ENCODE results near the gene RRM1.
"Not testable (repeated sequence)": the region's sequence is repeated elsewhere in the genome, so short reads cannot be mapped to it uniquely, and the experiment has no call there.

The RRM1 gene

GRCh38 chr11:4134806-4135205 is 40.2 kb downstream of the RRM1 start:
- no peak for DNase-seq (ENCODE audit: low read depth in 1 of 2, low spot score in 1 of 2)

DNA sequence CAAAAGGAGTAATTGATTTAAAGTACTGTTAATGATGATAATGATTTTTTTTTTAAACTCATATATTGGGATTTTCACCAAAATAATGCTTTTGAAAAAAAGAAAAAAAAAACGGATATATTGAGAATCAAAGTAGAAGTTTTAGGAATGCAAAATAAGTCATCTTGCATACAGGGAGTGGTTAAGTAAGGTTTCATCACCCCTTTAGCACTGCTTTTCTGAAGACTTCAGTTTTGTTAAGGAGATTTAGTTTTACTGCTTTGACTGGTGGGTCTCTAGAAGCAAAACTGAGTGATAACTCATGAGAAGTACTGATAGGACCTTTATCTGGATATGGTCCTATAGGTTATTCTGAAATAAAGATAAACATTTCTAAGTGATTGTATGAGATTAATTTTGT is 43.9 kb downstream of the RRM1 start:
- DNase-seq (ENCODE audit: low read depth in 1 of 2, low spot score in 1 of 2), result no peak

DNA sequence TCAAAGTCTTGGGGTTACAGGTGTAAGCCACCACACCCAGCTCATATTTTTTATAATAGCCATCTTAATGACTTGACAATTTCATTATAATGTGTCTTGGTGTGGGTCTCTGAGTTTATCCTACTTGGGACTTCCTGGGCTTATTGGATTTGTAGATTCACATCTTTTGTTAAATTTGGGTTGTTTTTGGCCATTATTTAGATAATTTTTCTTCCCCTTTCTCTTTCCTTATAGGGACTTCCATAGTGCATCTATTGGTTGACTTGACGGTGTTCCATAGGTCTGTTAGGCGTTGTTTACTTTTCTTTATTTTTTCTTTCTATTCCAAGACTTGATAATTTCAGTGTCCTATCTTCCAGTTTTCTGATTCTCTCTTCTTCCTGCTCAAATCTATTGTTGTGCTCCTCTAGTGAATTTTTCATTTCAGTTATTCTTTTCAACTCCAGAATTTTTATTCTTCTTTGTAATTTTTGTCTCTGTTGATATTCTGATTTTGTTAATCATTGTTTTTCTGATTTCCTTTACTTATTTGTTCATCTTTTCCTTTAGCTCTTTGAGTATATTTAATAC is 45.6 kb downstream of the RRM1 start:
- no peak for DNase-seq (ENCODE audit: low read depth in 1 of 2, low spot score in 1 of 2)

DNA sequence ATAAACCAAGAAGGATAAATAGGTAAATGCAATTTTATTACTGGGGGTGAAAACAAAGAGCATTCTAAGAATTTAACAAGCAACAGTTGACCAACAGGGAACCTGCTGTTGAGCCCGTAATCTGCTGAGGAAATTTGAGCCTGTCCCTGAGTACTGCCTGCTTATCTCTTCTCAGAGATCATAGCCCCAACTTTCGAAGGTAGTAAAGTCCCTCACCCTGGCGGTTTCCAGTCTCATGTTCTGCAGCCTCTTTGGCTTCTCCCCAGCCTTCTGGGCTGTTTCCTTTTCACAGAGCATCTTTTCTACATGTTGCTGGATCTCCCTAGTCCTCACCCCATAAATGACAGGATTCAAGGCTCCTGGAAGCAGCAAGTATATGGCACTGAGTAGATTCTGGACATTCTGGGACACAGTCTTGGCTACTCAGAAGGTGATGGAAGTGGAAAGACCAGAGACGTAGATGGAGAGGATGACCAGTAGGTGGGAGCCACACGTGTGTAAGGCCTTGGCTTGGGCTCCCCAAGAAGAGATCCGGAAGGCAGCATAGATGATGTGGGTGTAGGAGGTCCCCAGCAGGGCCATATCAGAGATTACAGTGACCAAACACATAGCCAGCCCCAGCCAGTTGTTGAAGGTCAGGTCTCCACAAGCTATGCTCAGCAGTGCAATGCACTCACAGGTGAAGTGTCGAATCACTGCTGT is 51.6 kb downstream of the RRM1 start:
- no peak for DNase-seq (ENCODE audit: low read depth in 1 of 2, low spot score in 1 of 2)

GRCh38 chr11:4146772-4147098 is 52.1 kb downstream of the RRM1 start:
- no peak for DNase-seq (ENCODE audit: low read depth in 1 of 2, low spot score in 1 of 2)

DNA sequence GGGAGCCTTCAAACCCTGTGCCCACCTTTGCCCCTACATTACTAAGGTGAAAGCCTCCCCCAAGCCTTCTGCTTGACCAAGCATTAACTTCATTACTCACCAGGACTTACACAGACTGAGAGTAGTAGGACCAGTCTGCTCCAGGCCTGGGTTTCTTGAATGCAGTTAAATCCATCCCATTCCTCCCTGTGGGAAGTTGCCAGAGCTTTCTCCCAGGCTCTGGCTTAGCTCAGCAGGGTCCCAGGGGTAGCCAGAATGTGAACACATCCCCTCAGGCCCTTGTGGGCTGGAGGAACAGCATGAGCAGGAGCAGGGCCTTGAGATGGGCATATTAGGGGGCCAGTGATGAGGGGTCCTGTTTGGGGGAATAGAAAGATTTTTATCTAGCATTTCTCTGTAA is 59.9 kb downstream of the RRM1 start:
- no peak for DNase-seq (ENCODE audit: low read depth in 1 of 2, low spot score in 1 of 2)

DNA sequence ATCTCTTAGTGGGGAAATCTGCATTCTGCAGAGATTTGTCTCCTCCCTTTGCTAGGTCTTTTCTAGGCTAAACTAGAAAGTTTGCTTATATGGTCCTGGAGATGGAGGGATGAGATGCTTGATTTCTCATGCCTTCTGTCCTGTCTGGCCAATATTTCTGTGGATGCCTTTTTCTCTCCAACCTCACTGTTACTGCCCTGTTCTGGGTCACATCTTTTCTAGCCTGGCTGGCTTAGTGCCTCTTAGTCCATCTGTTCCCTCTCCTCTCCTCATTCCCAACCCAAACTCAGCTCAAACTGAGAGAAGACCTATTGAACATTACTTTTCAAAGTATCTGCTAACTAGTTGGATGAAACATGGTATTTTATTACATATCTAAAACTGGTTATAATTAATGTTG is 62.0 kb downstream of the RRM1 start:
- DNase-seq (ENCODE audit: low read depth in 1 of 2, low spot score in 1 of 2), result no peak

GRCh38 chr11:4158818-4159217 is 64.2 kb downstream of the RRM1 start:
- not testable (repeated sequence) for DNase-seq (ENCODE audit: low read depth in 1 of 2, low spot score in 1 of 2)

DNA sequence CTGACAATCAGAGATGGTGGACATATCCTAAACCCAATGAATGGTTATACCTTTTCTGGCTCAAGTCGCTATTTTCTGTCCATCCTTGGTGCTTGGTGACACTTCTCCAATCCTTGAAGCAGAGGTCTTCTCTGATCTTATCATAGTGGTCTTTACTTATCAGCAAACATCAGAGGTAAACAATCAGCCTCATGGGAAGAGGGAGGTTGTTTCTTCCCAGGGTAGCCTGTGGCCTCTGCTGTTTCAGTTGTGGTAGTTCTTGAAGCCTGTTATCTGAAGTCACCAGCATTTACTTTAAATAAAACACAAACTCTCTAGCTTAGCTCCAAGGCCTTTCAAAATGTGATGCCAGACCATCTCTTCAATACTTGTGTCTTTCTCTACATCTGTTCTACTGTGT is 66.7 kb downstream of the RRM1 start:
- DNase-seq (ENCODE audit: low read depth in 1 of 2, low spot score in 1 of 2), result no peak

DNA sequence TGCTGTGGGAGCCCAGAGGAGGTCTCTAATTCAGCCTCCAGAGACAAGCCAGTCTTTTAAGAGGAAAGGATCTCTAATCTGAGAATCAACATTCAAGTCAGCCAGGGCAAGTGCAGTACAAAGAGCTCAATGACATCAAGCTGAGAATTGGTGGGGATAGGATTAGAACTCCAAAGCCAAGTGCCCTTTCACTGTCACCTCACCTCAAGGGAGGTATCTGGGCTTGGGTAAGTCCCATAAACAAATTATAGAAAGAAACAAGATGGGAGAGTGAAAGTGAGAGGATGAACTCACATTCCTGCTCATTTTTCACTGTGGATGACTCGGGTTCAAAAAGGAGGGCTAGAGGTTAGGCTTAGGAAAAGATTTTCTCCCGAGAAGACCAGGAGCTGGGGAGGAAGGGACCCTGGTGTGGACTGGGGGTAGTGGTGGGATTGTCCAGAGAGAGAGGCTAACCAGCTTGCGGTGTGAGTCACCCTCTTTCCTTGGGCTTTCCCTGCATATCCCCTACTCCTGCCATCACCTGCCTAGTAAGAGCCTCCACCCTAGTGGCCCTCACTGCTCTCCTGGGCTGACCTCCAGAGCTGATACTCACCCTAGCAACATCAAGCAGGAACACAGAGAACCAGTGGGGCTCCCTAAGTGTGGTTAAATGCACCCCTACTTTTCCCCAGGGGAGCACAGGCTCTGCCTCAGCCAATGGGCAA is 70.4 kb downstream of the RRM1 start:
- no peak for DNase-seq (ENCODE audit: low read depth in 1 of 2, low spot score in 1 of 2)

GRCh38 chr11:4167292-4167691 is 72.7 kb downstream of the RRM1 start:
- no peak for DNase-seq (ENCODE audit: low read depth in 1 of 2, low spot score in 1 of 2)

GRCh38 chr11:4167758-4168157 is 73.2 kb downstream of the RRM1 start:
- no peak for DNase-seq (ENCODE audit: low read depth in 1 of 2, low spot score in 1 of 2)

- not testable (repeated sequence) for DNase-seq (ENCODE audit: low read depth in 1 of 2, low spot score in 1 of 2)
Measured at GRCh38 chr11:4175620-4176350, 81.2 kb downstream of the RRM1 start.

DNA sequence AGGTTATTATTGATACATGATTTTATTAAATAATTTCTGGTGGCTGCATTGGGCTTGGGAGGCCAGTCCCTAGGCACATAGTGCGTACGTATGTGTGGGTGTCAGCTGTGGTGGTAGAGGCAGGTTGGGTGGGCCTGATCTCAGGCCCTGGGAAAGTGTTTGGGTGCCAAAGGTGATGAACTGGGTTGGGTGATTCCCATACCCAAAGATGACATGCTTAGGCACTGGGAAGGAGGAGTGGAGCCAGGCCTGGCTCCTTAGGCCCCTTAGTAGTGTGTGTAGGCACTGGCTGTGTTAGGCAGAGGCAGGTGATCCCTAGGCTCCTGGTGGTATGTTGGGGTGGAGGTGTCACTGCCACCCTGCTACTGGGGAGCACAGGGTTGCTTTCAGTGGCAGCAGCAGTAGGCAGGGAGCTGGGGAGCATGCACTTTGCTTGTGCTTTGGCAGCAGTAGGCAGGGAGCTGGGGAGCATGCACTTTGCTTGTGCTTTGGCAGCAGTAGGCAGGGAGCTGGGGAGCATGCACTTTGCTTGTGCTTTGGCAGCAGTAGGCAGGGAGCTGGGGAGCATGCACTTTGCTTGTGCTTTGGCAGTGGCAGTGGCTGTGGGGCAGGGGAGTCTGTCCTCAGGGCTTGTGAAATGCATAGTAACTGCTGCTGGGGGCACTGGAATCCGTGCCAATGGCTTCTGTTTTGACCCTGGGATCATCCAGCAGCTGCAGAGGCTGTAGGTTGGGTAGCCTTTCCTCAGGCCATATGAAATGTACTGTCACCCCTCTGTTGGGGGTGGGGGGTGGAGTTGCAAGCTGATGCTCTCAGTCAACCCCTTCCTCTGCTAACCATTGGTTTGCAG is 84.4 kb downstream of the RRM1 start:
- no peak for DNase-seq (ENCODE audit: low read depth in 1 of 2, low spot score in 1 of 2)

DNA sequence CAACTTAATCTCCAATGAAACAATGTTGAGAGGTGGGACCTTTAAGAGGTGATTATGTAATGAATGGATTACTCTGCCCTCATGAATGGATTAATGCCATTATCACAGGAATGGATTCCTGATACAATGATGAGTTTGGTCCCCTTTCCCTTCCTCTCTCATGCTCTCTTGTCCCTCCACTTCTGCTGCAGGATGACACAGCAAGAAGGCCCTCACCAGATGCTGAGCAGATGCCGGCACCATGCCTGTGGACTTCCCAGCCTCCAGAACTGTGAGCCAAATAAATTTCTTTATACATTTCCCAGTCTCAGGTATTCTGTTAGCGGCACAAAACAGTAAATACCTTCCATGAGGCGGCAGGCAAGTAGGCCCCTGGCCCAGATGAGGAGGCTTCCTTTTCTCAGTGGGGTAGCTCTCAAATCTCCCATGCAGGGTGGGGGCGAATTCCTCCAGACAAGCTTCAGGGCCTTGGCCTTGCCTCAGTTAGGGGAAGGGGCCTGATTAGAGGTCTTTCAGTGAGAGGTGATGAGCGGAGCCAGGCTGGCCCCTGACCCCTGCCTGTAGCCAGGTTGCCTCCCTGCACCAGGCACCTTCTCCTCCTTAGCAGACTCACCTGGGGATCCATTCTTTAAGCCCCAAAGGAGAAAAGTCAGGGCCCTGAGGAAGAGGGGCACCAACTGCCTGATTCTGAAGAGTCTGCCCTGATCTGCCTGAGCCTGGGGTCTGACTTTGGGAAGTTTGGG is 86.0 kb downstream of the RRM1 start:
- no peak for DNase-seq (ENCODE audit: low read depth in 1 of 2, low spot score in 1 of 2)

- no peak for DNase-seq (ENCODE audit: low read depth in 1 of 2, low spot score in 1 of 2)
Measured at GRCh38 chr11:4181782-4182721, 87.5 kb downstream of the RRM1 start.

DNA sequence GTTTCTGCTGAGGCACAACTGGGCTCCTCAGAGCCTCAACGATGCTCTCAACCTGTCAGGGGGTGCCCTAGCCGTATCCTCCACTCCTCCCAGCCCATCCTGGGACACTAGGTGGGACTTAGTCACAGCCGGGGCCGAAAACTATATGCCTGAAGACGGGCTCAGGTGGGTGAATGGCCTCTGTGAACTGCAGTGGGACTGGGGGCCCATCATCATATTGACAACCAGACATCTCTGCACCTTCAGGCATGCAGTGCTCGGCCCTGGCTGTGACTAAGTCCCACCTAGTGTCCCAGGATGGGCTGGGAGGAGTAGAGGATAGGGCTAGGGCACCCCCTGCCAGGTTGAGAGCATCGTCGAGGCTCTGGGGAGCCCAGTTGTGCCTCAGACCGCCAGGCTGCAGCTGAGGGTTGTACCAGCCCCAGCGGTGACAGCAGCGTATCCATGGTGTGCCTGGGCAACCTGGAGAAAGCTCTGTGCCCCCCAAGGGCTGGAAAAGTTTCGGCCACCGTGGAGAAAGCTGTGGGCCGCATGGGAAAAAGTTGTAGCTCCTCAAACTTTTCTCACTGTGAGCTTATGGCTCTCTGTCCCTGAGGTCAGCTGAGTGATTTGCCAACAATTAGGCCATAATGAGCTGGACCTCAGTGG is 88.9 kb downstream of the RRM1 start:
- DNase-seq (ENCODE audit: low read depth in 1 of 2, low spot score in 1 of 2), result no peak

DNA sequence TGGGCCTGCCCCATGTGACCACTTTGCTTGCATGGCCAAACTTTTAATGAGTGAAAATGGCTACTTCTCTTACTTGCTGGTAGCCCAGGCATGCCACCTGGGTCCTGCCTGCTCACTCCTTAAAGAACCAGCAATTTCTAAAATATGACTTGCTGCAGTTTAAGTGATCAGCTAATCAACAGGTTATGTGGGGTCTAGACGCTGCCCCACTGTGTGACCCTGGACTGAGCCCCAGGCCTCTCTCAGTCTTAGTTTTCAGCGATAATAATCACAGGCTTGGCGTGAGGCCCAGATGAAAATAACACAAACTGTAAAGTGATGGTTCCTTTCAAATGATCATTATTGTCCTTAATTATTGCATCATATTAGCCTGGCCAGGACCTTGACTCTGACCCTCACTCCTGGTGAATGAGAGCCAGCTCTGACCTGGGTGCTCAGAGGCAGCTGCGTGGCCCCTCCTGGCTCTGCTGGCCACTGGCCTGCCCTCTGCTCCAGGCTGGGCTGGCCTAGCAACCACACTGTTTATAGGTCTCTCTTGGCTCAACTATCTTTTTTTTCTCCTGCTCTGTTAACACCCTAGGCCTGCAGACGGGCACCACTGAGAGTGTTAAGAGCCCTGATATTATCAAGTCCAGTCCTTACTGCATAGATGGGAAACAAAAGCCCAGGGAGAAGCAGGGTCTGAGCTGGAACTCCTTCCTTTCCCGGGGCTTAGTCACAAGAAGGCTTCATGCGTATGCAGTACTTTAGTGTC is 89.7 kb downstream of the RRM1 start:
- no peak for DNase-seq (ENCODE audit: low read depth in 1 of 2, low spot score in 1 of 2)
